Fibroblast of skin of scalp (primary cell): ENCODE results near the gene MATN1.
A peak's percentile ranks its signal among the peaks of the same experiment; 100 is the strongest.

ENCODE experiments used
- DNase-seq: peaks from one replicate; pipeline ENCODE4 v3.0.0-alpha.2; 2013

Gene MATN1

GRCh38 chr1:30679201-30679975 is 44.0 kb downstream of the MATN1 start:
- DNase-seq = no peak

GRCh38 chr1:30678209-30678608 is 45.2 kb downstream of the MATN1 start:
- DNase-seq = no peak

- no peak for DNase-seq
Measured at GRCh38 chr1:30677471-30677870, 45.9 kb downstream of the MATN1 start.

GRCh38 chr1:30675761-30676160 is 47.6 kb downstream of the MATN1 start:
- peak; percentile 66 for DNase-seq

GRCh38 chr1:30675289-30675688 is 48.1 kb downstream of the MATN1 start:
- no peak for DNase-seq

- DNase-seq = no peak
Measured at GRCh38 chr1:30673395-30673794, 50.0 kb downstream of the MATN1 start.

GRCh38 chr1:30672661-30673060 is 50.7 kb downstream of the MATN1 start:
- DNase-seq = peak; percentile 14

- peak; percentile 77 for DNase-seq
Measured at GRCh38 chr1:30670240-30671060, 52.9 kb downstream of the MATN1 start.

GRCh38 chr1:30668546-30669327 is 54.6 kb downstream of the MATN1 start:
- DNase-seq = peak; percentile 13

GRCh38 chr1:30668024-30668423 is 55.4 kb downstream of the MATN1 start:
- DNase-seq = peak; percentile 9

GRCh38 chr1:30666756-30667273 is 56.6 kb downstream of the MATN1 start:
- no peak for DNase-seq

- no peak for DNase-seq
Measured at GRCh38 chr1:30665216-30666010, 58.0 kb downstream of the MATN1 start.

- DNase-seq = no peak
Measured at GRCh38 chr1:30664103-30664755, 59.2 kb downstream of the MATN1 start.

- no peak for DNase-seq
Measured at GRCh38 chr1:30663596-30664091, 59.7 kb downstream of the MATN1 start.

GRCh38 chr1:30662291-30662840 is 61.0 kb downstream of the MATN1 start:
- DNase-seq = no peak

- no peak for DNase-seq
Measured at GRCh38 chr1:30661311-30661710, 62.1 kb downstream of the MATN1 start.
